Measurements from ENCODE around the gene ARHGEF2.
A peak's percentile ranks its signal among the peaks of the same experiment; 100 is the strongest.

The ARHGEF2 gene

DNA sequence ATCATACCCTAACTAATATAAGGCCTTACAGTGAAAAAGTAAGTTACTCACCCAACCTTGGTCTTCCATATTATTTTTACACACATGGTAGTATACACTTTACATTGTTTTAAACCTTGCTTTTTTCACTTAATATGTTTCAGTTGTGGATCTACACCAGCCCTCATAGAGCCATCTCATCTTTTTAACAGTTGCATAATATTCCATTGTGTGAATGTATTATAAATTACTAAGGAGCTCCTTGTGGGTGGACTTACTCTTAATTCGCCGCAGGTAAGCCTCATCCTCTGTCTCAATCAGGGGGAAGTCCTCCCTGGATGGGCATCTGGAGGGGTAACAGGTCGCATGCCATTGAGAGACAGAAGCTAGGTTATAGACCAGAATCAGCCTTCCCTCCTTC lies 23.7 kb downstream of the ARHGEF2 start:
- no peak for DNase-seq (ENCODE audit: low read depth in 1 of 2, low spot score in 1 of 2)
- H3K27me3 ChIP-seq (ENCODE audit: insufficient read depth, poor library complexity, severe bottlenecking) = no peaks in the 10 kb centered on the region
- H3K27ac ChIP-seq (replicated peaks) = no peak overlapping the region
- TF ChIP-seq, protein P1, sequence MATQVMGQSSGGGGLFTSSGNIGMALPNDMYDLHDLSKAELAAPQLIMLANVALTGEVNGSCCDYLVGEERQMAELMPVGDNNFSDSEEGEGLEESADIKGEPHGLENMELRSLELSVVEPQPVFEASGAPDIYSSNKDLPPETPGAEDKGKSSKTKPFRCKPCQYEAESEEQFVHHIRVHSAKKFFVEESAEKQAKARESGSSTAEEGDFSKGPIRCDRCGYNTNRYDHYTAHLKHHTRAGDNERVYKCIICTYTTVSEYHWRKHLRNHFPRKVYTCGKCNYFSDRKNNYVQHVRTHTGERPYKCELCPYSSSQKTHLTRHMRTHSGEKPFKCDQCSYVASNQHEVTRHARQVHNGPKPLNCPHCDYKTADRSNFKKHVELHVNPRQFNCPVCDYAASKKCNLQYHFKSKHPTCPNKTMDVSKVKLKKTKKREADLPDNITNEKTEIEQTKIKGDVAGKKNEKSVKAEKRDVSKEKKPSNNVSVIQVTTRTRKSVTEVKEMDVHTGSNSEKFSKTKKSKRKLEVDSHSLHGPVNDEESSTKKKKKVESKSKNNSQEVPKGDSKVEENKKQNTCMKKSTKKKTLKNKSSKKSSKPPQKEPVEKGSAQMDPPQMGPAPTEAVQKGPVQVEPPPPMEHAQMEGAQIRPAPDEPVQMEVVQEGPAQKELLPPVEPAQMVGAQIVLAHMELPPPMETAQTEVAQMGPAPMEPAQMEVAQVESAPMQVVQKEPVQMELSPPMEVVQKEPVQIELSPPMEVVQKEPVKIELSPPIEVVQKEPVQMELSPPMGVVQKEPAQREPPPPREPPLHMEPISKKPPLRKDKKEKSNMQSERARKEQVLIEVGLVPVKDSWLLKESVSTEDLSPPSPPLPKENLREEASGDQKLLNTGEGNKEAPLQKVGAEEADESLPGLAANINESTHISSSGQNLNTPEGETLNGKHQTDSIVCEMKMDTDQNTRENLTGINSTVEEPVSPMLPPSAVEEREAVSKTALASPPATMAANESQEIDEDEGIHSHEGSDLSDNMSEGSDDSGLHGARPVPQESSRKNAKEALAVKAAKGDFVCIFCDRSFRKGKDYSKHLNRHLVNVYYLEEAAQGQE (IDR thresholded peaks at IDR 0.05; ENCODE audit: insufficient replicate concordance, low read depth) = no peak
- TF ChIP-seq GABPA (IDR thresholded peaks at IDR 0.05; ENCODE audit: low read depth) (no peak), POLR2AphosphoS5 (IDR thresholded peaks at IDR 0.05; ENCODE audit: low read depth) (no peak), SPI1 (IDR thresholded peaks at IDR 0.05; ENCODE audit: borderline replicate concordance, low read depth) (no peak)
- TF ChIP-seq, protein P2, sequence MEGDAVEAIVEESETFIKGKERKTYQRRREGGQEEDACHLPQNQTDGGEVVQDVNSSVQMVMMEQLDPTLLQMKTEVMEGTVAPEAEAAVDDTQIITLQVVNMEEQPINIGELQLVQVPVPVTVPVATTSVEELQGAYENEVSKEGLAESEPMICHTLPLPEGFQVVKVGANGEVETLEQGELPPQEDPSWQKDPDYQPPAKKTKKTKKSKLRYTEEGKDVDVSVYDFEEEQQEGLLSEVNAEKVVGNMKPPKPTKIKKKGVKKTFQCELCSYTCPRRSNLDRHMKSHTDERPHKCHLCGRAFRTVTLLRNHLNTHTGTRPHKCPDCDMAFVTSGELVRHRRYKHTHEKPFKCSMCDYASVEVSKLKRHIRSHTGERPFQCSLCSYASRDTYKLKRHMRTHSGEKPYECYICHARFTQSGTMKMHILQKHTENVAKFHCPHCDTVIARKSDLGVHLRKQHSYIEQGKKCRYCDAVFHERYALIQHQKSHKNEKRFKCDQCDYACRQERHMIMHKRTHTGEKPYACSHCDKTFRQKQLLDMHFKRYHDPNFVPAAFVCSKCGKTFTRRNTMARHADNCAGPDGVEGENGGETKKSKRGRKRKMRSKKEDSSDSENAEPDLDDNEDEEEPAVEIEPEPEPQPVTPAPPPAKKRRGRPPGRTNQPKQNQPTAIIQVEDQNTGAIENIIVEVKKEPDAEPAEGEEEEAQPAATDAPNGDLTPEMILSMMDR (IDR thresholded peaks at IDR 0.05; ENCODE audit: insufficient read depth, low read length) = no peak
- no peak overlapping the region for H3K4me3 ChIP-seq (replicated peaks; ENCODE audit: insufficient read depth, low read length)

DNA sequence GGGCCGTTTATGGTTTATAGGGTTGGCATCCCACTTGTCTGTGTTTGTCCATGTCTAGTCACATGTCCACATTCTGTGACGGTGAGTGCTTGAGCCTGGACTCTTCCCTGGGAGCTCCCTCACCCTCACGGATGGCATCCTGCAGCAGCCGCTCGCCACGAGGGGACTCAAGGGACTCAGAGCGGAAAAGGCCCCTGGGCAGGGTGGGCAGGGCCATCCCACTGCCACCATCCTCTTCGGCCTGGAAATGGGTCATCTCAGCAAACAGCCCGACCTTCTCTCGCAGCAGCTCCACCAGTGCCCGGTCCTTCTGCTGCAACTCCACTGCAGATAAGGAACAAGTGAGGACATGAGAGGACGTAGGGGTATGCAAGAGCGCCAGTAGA lies 25.8 kb downstream of the ARHGEF2 start:
- Histone ChIP-seq H3K27ac (replicated peaks) (no peak overlapping the region), H3K27me3 (ENCODE audit: insufficient read depth, poor library complexity, severe bottlenecking) (no peaks in the 10 kb centered on the region), H3K4me3 (replicated peaks; ENCODE audit: insufficient read depth, low read length) (no peak overlapping the region)
- TF ChIP-seq, protein P1 (IDR thresholded peaks at IDR 0.05; ENCODE audit: insufficient replicate concordance, low read depth) = no peak
- TF ChIP-seq SPI1 (IDR thresholded peaks at IDR 0.05; ENCODE audit: borderline replicate concordance, low read depth) (no peak), POLR2AphosphoS5 (IDR thresholded peaks at IDR 0.05; ENCODE audit: low read depth) (0 out of 2 replicates have a peak, but pooled peaks have one; percentile 11), GABPA (IDR thresholded peaks at IDR 0.05; ENCODE audit: low read depth) (no peak)
- TF ChIP-seq, protein P2 (IDR thresholded peaks at IDR 0.05; ENCODE audit: insufficient read depth, low read length) = no peak
- no peak for DNase-seq (ENCODE audit: low read depth in 1 of 2, low spot score in 1 of 2)

DNA sequence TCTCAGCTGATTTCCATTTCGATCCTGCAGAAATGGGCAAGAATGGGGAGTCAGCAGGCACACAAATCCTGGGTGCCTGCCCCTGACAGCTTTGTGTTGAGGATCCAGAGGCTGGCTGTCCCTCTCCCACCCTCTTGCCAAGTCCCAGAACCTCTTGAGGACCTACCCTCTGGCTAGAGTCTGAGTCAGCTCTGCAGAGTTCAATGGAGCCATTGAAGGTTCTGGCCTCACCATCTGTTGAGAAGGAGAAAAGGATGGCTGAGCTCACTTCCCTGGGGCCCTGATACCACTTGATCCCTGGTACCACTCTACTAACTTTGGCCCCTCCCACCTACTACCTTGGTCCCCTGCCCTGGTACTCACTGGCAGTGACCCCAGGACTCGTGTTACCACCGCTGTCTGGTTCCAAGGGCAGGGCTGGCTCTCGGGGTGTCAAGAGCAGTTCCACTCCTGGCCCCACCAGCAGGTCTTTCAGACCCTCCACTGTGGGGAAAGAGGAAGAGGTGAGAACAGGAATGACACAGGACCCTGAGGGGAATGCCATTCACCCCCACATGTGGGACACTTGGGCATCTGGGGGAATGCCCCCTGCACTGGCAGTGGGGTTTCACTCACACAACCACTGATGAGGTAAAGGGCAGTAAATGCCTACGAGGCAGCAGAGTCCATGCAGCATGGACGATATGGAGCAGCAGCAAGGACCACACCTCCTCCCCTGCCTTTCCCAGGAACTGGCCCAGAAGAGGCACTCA lies 26.4 kb downstream of the ARHGEF2 start:
- Histone ChIP-seq H3K27ac (replicated peaks) (no peak overlapping the region), H3K27me3 (ENCODE audit: insufficient read depth, poor library complexity, severe bottlenecking) (no peaks in the 10 kb centered on the region), H3K4me3 (replicated peaks; ENCODE audit: insufficient read depth, low read length) (no peak overlapping the region)
- TF ChIP-seq, protein P2 (IDR thresholded peaks at IDR 0.05; ENCODE audit: insufficient read depth, low read length) = no peak
- 0 out of 2 replicates have a peak, but pooled peaks have one; percentile 18 for TF ChIP-seq POLR2AphosphoS5 (IDR thresholded peaks at IDR 0.05; ENCODE audit: low read depth)
- DNase-seq (ENCODE audit: low read depth in 1 of 2, low spot score in 1 of 2) = no peak

DNA sequence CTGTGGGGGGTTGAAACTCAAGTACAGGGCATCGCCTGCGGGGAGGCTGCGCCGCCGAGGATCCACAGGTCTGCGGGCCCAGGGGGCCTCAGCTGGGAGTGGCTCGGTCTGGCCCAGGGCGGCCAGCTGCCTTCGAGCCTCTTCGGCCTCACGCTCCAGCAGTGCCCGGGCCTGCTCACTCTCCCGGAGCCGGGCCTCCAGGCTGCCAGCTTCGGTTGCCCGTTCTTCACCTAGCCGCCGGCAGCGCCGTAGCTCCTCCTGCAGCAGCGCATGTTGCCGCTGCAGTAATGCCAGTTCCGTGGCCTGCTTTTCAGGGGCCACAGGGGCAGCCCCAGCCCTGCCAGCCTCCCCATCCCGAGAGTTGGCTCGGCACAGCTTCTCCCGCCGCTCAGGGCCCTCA lies 27.5 kb downstream of the ARHGEF2 start:
- no peak for TF ChIP-seq SPI1 (IDR thresholded peaks at IDR 0.05; ENCODE audit: borderline replicate concordance, low read depth)
- TF ChIP-seq, protein P2 (IDR thresholded peaks at IDR 0.05; ENCODE audit: insufficient read depth, low read length) = no peak
- no peak; the same call in 1 of the 2 replicates for TF ChIP-seq POLR2AphosphoS5 (IDR thresholded peaks at IDR 0.05; ENCODE audit: low read depth)
- TF ChIP-seq, protein P1 (IDR thresholded peaks at IDR 0.05; ENCODE audit: insufficient replicate concordance, low read depth) = no peak
- TF ChIP-seq GABPA (IDR thresholded peaks at IDR 0.05; ENCODE audit: low read depth) = no peak
- Histone ChIP-seq H3K27me3 (ENCODE audit: insufficient read depth, poor library complexity, severe bottlenecking) (no peaks in the 10 kb centered on the region), H3K27ac (replicated peaks) (no peak overlapping the region), H3K4me3 (replicated peaks; ENCODE audit: insufficient read depth, low read length) (no peak overlapping the region)
- DNase-seq (ENCODE audit: low read depth in 1 of 2, low spot score in 1 of 2) = no peak
